ENCODE results near the gene SYTL3.
"Not testable (repeated sequence)": the region's sequence is repeated elsewhere in the genome, so short reads cannot be mapped to it uniquely, and the experiment has no call there.

Gene SYTL3

GRCh38 chr6:158644231-158645063 is 5.4 kb upstream of the SYTL3 start, which contains the start of gene DYNLT1:
Gene DYNLT1, minus strand, starts transcription at chr6:158644743. Its CDS starts 35 bp downstream, at chr6:158644708.
- TF ChIP-seq, protein P1, sequence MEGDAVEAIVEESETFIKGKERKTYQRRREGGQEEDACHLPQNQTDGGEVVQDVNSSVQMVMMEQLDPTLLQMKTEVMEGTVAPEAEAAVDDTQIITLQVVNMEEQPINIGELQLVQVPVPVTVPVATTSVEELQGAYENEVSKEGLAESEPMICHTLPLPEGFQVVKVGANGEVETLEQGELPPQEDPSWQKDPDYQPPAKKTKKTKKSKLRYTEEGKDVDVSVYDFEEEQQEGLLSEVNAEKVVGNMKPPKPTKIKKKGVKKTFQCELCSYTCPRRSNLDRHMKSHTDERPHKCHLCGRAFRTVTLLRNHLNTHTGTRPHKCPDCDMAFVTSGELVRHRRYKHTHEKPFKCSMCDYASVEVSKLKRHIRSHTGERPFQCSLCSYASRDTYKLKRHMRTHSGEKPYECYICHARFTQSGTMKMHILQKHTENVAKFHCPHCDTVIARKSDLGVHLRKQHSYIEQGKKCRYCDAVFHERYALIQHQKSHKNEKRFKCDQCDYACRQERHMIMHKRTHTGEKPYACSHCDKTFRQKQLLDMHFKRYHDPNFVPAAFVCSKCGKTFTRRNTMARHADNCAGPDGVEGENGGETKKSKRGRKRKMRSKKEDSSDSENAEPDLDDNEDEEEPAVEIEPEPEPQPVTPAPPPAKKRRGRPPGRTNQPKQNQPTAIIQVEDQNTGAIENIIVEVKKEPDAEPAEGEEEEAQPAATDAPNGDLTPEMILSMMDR (IDR thresholded peaks at IDR 0.05; ENCODE audit: low read depth, low read length, missing control alignments): no peak
- peak within 1 kb of the TSS; percentile 99 for H3K4me3 ChIP-seq (ENCODE audit: low read depth, low read length)
- DNase-seq (ENCODE audit: low read depth): no peak

DNA sequence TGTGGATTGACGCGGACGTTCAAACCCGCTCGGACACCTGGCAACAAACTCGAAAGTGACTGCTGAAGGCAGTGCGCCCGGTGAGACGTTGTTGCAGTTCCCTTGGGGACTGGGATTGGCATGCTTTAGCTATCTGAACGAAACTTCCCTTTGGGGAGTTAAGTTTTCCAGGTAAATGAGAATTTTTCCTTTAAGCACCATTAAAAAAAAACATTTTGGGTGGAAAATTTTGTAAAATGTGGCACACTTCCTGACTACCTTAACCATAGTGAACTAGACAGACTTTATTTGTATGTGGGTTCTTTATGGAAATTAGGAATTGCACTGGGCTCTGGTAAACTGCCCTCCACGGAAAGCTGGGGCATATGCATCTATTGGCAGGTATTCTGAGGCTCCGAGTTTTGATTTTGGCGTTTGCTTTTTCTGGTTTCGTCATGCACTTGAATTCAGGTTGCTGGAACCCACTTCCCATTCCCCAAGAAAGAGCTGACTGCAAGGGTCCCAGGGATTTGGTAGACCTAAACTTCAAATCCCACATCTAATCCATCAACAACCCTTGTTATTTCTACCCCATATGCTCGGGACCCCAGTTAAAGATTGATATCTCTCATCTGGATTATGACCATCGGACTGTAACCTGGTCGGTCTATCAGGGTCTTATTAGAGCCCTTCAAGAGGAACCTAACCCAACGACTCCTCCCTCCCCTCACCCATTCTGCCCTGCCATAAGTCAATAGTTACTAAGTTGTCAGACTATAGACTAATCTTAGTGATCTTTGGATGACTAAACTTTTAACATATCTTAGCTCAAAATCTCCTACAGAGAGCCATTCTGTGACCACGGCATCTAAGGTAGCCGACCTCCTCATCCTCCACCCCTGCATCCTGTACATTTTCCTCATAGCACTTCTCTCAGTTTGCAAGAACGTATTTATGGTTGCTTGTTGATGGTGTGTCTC is 4.5 kb upstream of the SYTL3 start:
- no peak for DNase-seq (ENCODE audit: low read depth)
- TF ChIP-seq, protein P1 (IDR thresholded peaks at IDR 0.05; ENCODE audit: low read depth, low read length, missing control alignments): no peak
- peak overlapping the region; percentile 99 for H3K4me3 ChIP-seq (ENCODE audit: low read depth, low read length)

DNA sequence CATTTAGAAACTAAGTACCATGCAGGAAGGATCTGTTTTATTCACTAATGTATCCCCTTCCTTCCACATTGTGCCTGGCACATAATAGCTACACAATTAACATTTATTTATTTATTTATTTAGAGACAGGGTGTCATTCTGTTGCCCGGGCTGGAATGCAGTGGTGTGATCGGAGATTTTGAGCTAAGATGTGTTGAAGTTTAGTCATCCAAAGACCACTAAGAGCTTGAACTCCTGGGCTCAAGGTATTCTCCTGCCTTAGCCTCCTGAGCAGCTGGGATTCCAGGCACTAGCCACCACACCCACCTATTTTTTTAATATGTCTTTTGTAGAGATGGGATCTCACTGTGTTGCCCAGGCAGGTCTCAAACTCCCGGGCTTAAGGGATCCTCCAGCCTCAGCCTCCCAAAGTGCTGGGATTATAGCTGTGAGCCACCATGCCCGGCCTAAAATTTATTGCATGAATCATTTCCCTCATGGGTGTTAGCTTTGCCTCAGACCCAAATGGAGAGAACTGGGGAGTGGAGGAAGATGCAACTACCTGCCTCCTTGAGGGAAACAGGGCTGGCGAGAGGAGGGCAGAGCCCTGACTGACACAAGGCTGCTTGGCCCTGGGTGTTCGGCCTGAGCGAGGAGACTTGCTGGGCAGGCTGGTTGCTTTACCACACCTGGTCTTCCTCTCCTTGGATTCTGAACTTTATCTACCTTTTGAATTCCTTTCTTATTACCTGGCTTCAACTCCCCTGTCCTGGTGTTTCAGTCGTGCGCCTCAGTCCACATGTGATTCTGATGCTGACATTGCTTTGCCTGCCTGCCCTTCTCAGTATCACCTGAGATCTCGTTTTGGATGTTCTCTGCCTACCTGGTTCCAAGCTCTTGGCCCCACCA is 3.6 kb upstream of the SYTL3 start:
- no peak for DNase-seq (ENCODE audit: low read depth)
- TF ChIP-seq, protein P1 (IDR thresholded peaks at IDR 0.05; ENCODE audit: low read depth, low read length, missing control alignments): no peak
- no peak overlapping the region for H3K4me3 ChIP-seq (ENCODE audit: low read depth, low read length)

GRCh38 chr6:158647501-158647900 is 2.4 kb upstream of the SYTL3 start:
- no peak overlapping the region for H3K4me3 ChIP-seq (ENCODE audit: low read depth, low read length)
- no peak for DNase-seq (ENCODE audit: low read depth)
- TF ChIP-seq, protein P1 (IDR thresholded peaks at IDR 0.05; ENCODE audit: low read depth, low read length, missing control alignments): no peak

GRCh38 chr6:158648682-158649131 is 1.1 kb upstream of the SYTL3 start:
- TF ChIP-seq, protein P1 (IDR thresholded peaks at IDR 0.05; ENCODE audit: low read depth, low read length, missing control alignments): no peak
- peak overlapping the region; percentile 9; the same call in 1 of the 2 replicates for H3K4me3 ChIP-seq (ENCODE audit: low read depth, low read length)
- peak; percentile 72 for DNase-seq (ENCODE audit: low read depth)

GRCh38 chr6:158651981-158652737 is 2.3 kb downstream of the SYTL3 start:
- DNase-seq (ENCODE audit: low read depth); H3K4me3 ChIP-seq (ENCODE audit: low read depth, low read length): not testable (repeated sequence)
